ENCODE results near the gene OPA1. TPM values are rescaled to one million over a fixed set of nuclear protein-coding genes. Genes with fewer than 3 reads are reported as not detected.

OPA1 gene
- total and polyA plus RNA-seq, 7 donors: 20.4 to 58.7 (median 45.9) TPM

DNA sequence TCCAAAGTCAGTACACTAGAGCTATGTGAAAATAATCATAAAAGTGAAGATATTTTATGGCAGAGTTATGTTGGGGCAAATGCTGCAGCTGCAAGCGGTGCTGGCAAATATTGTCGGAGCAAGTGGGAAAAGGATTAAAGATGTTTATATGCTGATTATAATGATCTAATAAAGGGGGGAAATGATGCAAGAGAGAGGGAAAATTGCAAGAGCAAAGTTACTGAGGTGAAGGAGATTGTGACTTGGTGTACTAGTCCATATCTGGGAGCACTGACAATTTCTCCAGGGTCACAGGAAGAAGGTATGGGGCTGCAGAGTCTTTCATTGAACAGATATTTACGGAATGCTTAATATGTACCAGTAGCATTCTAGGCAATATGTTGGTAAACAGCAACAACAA, 45.8 kb downstream of the OPA1 start:
- Histone ChIP-seq H3K4me1 (peaks cover 0 to 5% (median 0%) of the 10 kb centered on the region in 4 donors), H3K4me3 (no peak overlapping the region), H3K36me3 (peaks cover 0 to 66% (median 2%) of the 10 kb centered on the region in 4 donors), H3K27me3 (no peaks in the 10 kb centered on the region), H3K9me3 (no peaks in the 10 kb centered on the region), H3K27ac (no peak overlapping the region)
- intact Hi-C loops (cut with DNase I): no loop called here
- no peak for DNase-seq
- TF ChIP-seq, protein P1, sequence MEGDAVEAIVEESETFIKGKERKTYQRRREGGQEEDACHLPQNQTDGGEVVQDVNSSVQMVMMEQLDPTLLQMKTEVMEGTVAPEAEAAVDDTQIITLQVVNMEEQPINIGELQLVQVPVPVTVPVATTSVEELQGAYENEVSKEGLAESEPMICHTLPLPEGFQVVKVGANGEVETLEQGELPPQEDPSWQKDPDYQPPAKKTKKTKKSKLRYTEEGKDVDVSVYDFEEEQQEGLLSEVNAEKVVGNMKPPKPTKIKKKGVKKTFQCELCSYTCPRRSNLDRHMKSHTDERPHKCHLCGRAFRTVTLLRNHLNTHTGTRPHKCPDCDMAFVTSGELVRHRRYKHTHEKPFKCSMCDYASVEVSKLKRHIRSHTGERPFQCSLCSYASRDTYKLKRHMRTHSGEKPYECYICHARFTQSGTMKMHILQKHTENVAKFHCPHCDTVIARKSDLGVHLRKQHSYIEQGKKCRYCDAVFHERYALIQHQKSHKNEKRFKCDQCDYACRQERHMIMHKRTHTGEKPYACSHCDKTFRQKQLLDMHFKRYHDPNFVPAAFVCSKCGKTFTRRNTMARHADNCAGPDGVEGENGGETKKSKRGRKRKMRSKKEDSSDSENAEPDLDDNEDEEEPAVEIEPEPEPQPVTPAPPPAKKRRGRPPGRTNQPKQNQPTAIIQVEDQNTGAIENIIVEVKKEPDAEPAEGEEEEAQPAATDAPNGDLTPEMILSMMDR (IDR thresholded peaks at IDR 0.05): no peak
- TF ChIP-seq POLR2A (IDR thresholded peaks at IDR 0.05): no peak
- no peak for TF ChIP-seq EP300 (IDR thresholded peaks at IDR 0.05)
- TF ChIP-seq POLR2AphosphoS5 (IDR thresholded peaks at IDR 0.05): no peak
- WGBS, 2 donors: 91 to 95% methylated on average over 3 of the region's 3 CpGs

DNA sequence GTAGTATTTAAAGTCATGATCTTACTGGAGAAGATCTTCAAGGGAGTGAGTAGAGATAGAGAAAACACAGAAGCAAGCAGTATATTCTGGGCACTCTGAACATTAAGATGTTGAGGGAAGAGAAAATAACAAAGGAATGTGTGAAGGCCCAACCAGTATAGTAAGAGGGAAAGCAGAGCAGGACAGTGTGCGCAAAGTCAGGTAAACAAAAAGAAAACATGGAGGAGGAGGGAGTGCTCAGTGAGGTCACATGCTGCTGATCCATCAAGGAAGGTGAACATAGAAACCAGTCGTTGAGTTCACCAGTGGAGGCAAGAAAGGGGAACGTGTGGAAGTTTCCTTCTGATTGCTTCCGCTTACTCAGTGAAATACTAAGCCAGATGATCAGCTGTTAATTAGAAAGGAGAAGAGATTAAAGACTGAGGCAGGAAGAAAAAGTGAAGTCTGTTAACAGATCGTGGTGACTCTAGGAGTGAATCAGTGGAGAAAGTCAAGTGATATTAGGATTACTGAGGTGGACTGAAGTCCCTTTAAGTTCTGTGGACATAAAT, 47.2 kb downstream of the OPA1 start:
- WGBS, 2 donors: 82 to 85% methylated on average over 5 of the region's 5 CpGs
- Histone ChIP-seq H3K4me1 (peaks cover 0 to 19% (median 5%) of the 10 kb centered on the region in 4 donors), H3K27ac (peak overlapping the region in 1 of 4 donors; percentile 1), H3K4me3 (no peak overlapping the region), H3K36me3 (peaks cover 0 to 80% (median 2%) of the 10 kb centered on the region in 4 donors), H3K27me3 (no peaks in the 10 kb centered on the region), H3K9me3 (no peaks in the 10 kb centered on the region)
- intact Hi-C loops (cut with DNase I): no loop called here
- no peak for TF ChIP-seq POLR2A (IDR thresholded peaks at IDR 0.05)
- TF ChIP-seq, protein P1 (IDR thresholded peaks at IDR 0.05): no peak
- no peak for TF ChIP-seq EP300 (IDR thresholded peaks at IDR 0.05)
- no peak for TF ChIP-seq POLR2AphosphoS5 (IDR thresholded peaks at IDR 0.05)
- no peak for DNase-seq

DNA sequence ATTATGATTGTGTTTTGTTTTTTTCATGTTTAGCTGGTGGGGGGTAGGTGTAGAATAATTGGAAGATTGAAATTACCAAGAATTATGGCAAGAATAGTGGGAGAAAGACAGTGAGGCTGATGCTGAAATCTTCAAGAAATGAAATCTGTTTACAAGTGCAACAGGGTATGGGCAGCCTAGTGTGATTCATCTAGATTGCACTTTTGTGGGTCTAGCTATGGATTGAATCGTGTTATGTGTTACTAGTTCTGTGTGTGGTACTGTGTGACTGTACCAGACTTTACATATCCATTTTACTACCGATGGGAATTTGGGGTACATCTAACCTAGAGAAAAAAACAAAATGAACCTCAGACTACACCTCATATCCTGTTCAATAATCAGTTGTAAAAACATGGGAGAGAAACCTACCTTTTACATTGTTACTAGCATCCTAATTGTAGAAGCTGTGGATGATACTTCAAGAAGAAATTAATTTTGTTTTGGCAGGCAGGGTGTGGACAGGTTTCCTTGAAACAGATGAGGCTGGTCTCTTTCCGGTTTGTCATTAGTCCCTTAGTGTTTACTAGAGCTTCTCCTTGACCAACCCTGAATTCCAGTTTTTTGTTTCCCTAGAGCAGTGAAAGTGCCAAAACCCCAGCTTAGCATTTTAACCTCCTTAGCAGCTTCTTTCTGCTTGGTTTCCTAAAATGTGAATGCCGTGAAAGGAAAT, 47.9 kb downstream of the OPA1 start:
- intact Hi-C loops (cut with DNase I): no loop called here
- Histone ChIP-seq H3K36me3 (peaks cover 0 to 79% (median 2%) of the 10 kb centered on the region in 4 donors), H3K9me3 (no peaks in the 10 kb centered on the region), H3K4me1 (peaks cover 0 to 19% (median 8%) of the 10 kb centered on the region in 4 donors), H3K4me3 (no peak overlapping the region), H3K27me3 (no peaks in the 10 kb centered on the region), H3K27ac (peak overlapping the region in 1 of 4 donors; percentile 1)
- WGBS, 2 donors: 88 to 90% methylated on average over 4 of the region's 4 CpGs
- no peak for DNase-seq
- TF ChIP-seq EP300 (IDR thresholded peaks at IDR 0.05) (no peak), POLR2AphosphoS5 (IDR thresholded peaks at IDR 0.05) (no peak), POLR2A (IDR thresholded peaks at IDR 0.05) (no peak)
- TF ChIP-seq, protein P1 (IDR thresholded peaks at IDR 0.05): no peak

DNA sequence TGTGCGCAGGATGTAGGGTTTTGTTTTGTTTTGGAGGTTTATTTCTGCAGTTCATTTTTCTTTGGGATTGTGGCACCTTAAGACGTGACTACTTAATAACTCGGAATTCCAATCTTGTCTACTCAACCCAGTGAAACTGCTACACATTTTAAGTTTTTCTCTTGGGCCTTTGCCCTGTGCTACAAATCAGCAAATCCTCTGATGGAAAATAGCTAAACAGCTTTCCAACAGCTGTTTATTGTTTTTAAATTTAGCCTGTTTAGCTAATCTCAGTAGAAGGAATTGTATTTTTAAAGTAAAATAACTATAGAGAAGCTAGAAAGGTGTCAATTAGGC, 48.4 kb downstream of the OPA1 start:
- no peak for DNase-seq
- Histone ChIP-seq H3K4me1 (peaks cover 0 to 19% (median 8%) of the 10 kb centered on the region in 4 donors), H3K27ac (no peak overlapping the region), H3K9me3 (no peaks in the 10 kb centered on the region), H3K27me3 (no peaks in the 10 kb centered on the region), H3K36me3 (peaks cover 0 to 79% (median 2%) of the 10 kb centered on the region in 4 donors), H3K4me3 (no peak overlapping the region)
- TF ChIP-seq POLR2AphosphoS5 (IDR thresholded peaks at IDR 0.05) (no peak), EP300 (IDR thresholded peaks at IDR 0.05) (no peak), POLR2A (IDR thresholded peaks at IDR 0.05) (no peak)
- TF ChIP-seq, protein P1 (IDR thresholded peaks at IDR 0.05): no peak
- intact Hi-C loops (cut with DNase I): no loop called here
- 81 to 91% methylated on average over 3 of the region's 3 CpGs for WGBS, 2 donors

Measured in sigmoid colon (tissue), 7 donors.